HepG2 (cell line): ENCODE results near the gene PCYT2. TPM values are rescaled to one million over a fixed set of nuclear protein-coding genes. Genes with fewer than 3 reads are reported as not detected.

Experiments used
- AGO2 ChIP-seq: fragments of 200-400 bp; formaldehyde crosslinking; optimal IDR thresholded peaks from 2 replicates; pipeline ENCODE3; 2017; ENCODE audit warnings: mild to moderate bottlenecking, low read depth, low read length, moderate library complexity
- FOXA3 ChIP-seq: IDR thresholded peaks from 2 replicates; pipeline ENCODE4 v1.6.1; 2016; ENCODE audit warnings: missing genetic modification reagents, missing compliant biosample characterization
- HDAC2 ChIP-seq: sonication (generic); formaldehyde crosslinking; IDR thresholded peaks from 2 replicates; pipeline ENCODE4 v1.4.0; 2020; ENCODE audit warnings: missing genetic modification reagents
- ISL2 ChIP-seq: sonication (generic); formaldehyde crosslinking; IDR thresholded peaks from 2 replicates; pipeline ENCODE4 v1.5.0; 2020; ENCODE audit warnings: missing genetic modification reagents
- MTA1 ChIP-seq: sonication (generic); formaldehyde crosslinking; IDR thresholded peaks from 2 replicates; pipeline ENCODE4 v1.4.0; 2020; ENCODE audit warnings: missing genetic modification reagents, mild to moderate bottlenecking, borderline replicate concordance
- RBM22 ChIP-seq: fragments of 200-400 bp; formaldehyde crosslinking; optimal IDR thresholded peaks from 2 replicates; pipeline ENCODE3; 2017; ENCODE audit warnings: mild to moderate bottlenecking, low read length, moderate library complexity
- SAP130 ChIP-seq: IDR thresholded peaks from 2 replicates; pipeline ENCODE4 v1.6.1; 2016; ENCODE audit warnings: low read depth
- SRSF9 ChIP-seq: fragments of 200-400 bp; formaldehyde crosslinking; IDR thresholded peaks from 2 replicates; pipeline ENCODE4 v1.6.1; 2018; ENCODE audit warnings: borderline replicate concordance, mild to moderate bottlenecking, low read depth, low read length; ENCODE audit not compliant: insufficient read depth, poor library complexity, severe bottlenecking
- ZFAT ChIP-seq: sonication (generic); formaldehyde crosslinking; conservative IDR thresholded peaks from 2 replicates; pipeline ENCODE4 v1.8.1; 2023; ENCODE audit warnings: missing genetic modification reagents, inconsistent platforms
- ZFX ChIP-seq: sonication (generic); formaldehyde crosslinking; IDR thresholded peaks from 2 replicates; pipeline ENCODE4 v1.4.0; 2020; ENCODE audit warnings: mild to moderate bottlenecking, low read depth, missing genetic modification reagents, moderate library complexity
- ZMYM3 ChIP-seq: sonication (generic); formaldehyde crosslinking; IDR thresholded peaks from 2 replicates; pipeline ENCODE4 v1.5.1; 2020; ENCODE audit warnings: mild to moderate bottlenecking, missing genetic modification reagents
- polyA plus RNA-seq, 8 experiments: library from polyadenylated mRNA; depleted of rRNA in 3 of 8; stranded (reverse) in 7 of 8; unstranded in 1 of 8; fragments of >200 nt; fragmentation: Illumina TruSeq in 4 of 8; extraction: Trizol in 4 of 8; gene quantifications; 2 replicates each; pipeline versions ENCODE4 v1.2.1 to v1.2.3, GENCODE V29; 2011 to 2016; ENCODE audit warnings: low read depth in 4 of 8, missing spikeins in 1 of 8, mixed read lengths in 1 of 8; ENCODE audit not compliant: insufficient read depth in 1 of 8
- total RNA-seq, 5 experiments: library from RNA; depleted of rRNA; stranded (reverse); fragments of >200 nt; fragmentation: Illumina TruSeq; extraction: Trizol; gene quantifications; 2 replicates each; pipeline ENCODE4 v1.2.3, GENCODE V29; 2016; ENCODE audit warnings: low read depth in 1 of 5
- TF ChIP-seq, protein P1 (sequence below): sonication (generic); formaldehyde crosslinking; IDR thresholded peaks from 2 replicates; pipeline ENCODE4 v1.5.1; 2020; ENCODE audit warnings: mild to moderate bottlenecking, missing genetic modification reagents, moderate library complexity
- TF ChIP-seq, protein P2 (sequence below): sonication (generic); formaldehyde crosslinking; IDR thresholded peaks from 2 replicates; pipeline ENCODE4 v1.4.0; 2020; ENCODE audit warnings: mild to moderate bottlenecking, missing genetic modification reagents
- TF ChIP-seq, protein P3 (sequence below): sonication (generic); formaldehyde crosslinking; IDR thresholded peaks from 2 replicates; pipeline ENCODE4 v1.4.0; 2020; ENCODE audit warnings: missing genetic modification reagents
- TF ChIP-seq, protein P4 (sequence below): sonication (generic); formaldehyde crosslinking; IDR thresholded peaks from 2 replicates; pipeline ENCODE4 v1.9.0; 2021; ENCODE audit warnings: missing genetic modification reagents, mild to moderate bottlenecking, borderline replicate concordance

PCYT2 gene
- total and polyA plus RNA-seq, 2 of the 13 experiments (the other 11 are each of a cell fraction or from before 2014, with no cell fraction given), result 147 to 297 TPM

DNA sequence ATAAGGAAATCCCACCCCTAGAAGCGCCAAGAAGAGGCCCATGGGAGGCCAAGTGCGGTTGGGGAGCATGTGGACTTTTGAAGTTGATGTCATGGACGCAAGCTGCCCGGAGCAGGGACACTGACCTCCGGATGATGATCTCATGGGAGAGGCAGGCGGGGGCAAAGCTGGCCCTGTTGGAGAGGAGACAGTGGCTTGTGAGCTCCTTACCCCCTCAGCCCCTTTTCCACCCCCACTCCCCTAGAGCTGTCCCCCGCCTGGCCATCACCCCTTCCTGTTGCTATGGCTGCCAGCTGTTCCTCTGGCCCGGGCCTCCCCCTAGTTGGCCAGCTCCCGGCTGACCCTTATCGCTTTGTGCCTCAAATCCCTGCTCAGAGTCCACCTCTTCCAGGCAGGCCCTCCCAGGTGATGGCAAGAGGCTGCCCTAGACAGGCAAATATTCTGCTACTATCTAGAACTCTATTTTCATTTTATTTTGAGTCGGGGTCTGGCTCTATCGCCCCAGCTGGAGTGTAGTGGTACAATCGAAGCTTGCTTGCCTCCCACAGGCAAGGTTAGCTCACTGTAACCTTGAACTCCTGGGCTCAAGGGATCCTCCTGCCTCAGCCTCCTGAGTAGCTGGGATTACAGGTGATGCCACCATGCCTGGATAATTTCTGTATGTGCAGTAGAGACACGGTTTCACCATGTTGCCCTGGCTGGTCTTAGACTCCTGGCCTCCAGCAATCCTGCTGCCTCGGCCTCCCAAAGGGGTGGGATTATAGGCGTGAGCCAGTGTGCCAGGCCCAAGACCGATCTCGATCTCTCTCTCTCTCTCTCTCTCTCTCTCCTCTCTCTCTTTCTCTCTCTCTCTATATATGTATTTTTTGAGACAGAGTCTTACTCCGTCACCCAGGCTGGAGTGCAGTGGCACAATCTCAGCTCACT is 43.2 kb upstream of the PCYT2 start (continued):
- TF ChIP-seq, protein P1, sequence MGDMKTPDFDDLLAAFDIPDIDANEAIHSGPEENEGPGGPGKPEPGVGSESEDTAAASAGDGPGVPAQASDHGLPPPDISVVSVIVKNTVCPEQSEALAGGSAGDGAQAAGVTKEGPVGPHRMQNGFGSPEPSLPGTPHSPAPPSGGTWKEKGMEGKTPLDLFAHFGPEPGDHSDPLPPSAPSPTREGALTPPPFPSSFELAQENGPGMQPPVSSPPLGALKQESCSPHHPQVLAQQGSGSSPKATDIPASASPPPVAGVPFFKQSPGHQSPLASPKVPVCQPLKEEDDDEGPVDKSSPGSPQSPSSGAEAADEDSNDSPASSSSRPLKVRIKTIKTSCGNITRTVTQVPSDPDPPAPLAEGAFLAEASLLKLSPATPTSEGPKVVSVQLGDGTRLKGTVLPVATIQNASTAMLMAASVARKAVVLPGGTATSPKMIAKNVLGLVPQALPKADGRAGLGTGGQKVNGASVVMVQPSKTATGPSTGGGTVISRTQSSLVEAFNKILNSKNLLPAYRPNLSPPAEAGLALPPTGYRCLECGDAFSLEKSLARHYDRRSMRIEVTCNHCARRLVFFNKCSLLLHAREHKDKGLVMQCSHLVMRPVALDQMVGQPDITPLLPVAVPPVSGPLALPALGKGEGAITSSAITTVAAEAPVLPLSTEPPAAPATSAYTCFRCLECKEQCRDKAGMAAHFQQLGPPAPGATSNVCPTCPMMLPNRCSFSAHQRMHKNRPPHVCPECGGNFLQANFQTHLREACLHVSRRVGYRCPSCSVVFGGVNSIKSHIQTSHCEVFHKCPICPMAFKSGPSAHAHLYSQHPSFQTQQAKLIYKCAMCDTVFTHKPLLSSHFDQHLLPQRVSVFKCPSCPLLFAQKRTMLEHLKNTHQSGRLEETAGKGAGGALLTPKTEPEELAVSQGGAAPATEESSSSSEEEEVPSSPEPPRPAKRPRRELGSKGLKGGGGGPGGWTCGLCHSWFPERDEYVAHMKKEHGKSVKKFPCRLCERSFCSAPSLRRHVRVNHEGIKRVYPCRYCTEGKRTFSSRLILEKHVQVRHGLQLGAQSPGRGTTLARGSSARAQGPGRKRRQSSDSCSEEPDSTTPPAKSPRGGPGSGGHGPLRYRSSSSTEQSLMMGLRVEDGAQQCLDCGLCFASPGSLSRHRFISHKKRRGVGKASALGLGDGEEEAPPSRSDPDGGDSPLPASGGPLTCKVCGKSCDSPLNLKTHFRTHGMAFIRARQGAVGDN (CRISPR knock-in tag), result peak; percentile 58
- peak; percentile 65 for TF ChIP-seq AGO2
- 0 out of 2 replicates have a peak, but pooled peaks have one; percentile 9 for TF ChIP-seq FOXA3
- peak; percentile 57 for TF ChIP-seq RBM22
- no peak for TF ChIP-seq MTA1 (CRISPR knock-in tag)
- TF ChIP-seq, protein P2, sequence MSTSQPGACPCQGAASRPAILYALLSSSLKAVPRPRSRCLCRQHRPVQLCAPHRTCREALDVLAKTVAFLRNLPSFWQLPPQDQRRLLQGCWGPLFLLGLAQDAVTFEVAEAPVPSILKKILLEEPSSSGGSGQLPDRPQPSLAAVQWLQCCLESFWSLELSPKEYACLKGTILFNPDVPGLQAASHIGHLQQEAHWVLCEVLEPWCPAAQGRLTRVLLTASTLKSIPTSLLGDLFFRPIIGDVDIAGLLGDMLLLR (CRISPR knock-in tag), result no peak
- TF ChIP-seq, protein P3, sequence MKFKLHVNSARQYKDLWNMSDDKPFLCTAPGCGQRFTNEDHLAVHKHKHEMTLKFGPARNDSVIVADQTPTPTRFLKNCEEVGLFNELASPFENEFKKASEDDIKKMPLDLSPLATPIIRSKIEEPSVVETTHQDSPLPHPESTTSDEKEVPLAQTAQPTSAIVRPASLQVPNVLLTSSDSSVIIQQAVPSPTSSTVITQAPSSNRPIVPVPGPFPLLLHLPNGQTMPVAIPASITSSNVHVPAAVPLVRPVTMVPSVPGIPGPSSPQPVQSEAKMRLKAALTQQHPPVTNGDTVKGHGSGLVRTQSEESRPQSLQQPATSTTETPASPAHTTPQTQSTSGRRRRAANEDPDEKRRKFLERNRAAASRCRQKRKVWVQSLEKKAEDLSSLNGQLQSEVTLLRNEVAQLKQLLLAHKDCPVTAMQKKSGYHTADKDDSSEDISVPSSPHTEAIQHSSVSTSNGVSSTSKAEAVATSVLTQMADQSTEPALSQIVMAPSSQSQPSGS (CRISPR knock-in tag), result no peak
- no peak; the same call in 1 of the 2 replicates for TF ChIP-seq SAP130 (CRISPR knock-in tag)
- no peak for TF ChIP-seq ZFX (CRISPR knock-in tag)
- TF ChIP-seq, protein P4, sequence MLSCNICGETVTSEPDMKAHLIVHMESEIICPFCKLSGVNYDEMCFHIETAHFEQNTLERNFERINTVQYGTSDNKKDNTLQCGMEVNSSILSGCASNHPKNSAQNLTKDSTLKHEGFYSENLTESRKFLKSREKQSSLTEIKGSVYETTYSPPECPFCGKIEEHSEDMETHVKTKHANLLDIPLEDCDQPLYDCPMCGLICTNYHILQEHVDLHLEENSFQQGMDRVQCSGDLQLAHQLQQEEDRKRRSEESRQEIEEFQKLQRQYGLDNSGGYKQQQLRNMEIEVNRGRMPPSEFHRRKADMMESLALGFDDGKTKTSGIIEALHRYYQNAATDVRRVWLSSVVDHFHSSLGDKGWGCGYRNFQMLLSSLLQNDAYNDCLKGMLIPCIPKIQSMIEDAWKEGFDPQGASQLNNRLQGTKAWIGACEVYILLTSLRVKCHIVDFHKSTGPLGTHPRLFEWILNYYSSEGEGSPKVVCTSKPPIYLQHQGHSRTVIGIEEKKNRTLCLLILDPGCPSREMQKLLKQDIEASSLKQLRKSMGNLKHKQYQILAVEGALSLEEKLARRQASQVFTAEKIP, result no peak
- no peak for TF ChIP-seq HDAC2
- TF ChIP-seq ISL2 (CRISPR knock-in tag), result no peak
- TF ChIP-seq ZFAT (CRISPR knock-in tag), result no peak
- peak; percentile 58 for TF ChIP-seq ZMYM3 (CRISPR knock-in tag)
- no peak for TF ChIP-seq SRSF9
